ENCODE results near the gene B4GALNT4. TPM values are rescaled to one million over a fixed set of nuclear protein-coding genes. Genes with fewer than 3 reads are reported as not detected.
"Not testable (repeated sequence)": the region's sequence is repeated elsewhere in the genome, so short reads cannot be mapped to it uniquely, and the experiment has no call there.

B4GALNT4 gene
- total RNA-seq, 1 donor from 2014 or later: 294 TPM

DNA sequence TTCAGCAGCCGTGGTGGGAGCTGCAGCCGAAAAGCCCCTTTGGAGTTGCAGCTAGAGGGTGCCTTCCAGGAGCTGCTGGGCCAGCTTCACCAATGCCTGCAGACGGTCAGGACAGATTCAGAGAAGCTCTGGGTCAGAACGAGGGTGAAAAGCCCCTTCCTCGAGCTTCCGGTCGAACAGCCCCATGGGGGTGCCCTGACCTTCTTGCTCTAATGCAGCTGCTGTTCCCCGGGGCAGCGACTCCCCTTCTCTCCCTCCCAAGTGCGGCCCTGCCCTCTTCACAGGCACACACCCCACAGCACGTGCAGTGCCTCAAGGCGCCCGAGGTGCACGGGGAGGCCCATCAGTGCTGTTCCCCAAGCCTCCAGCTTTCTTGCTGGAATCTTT, 39.0 kb upstream of the B4GALNT4 start:
- TF ChIP-seq, protein P1, sequence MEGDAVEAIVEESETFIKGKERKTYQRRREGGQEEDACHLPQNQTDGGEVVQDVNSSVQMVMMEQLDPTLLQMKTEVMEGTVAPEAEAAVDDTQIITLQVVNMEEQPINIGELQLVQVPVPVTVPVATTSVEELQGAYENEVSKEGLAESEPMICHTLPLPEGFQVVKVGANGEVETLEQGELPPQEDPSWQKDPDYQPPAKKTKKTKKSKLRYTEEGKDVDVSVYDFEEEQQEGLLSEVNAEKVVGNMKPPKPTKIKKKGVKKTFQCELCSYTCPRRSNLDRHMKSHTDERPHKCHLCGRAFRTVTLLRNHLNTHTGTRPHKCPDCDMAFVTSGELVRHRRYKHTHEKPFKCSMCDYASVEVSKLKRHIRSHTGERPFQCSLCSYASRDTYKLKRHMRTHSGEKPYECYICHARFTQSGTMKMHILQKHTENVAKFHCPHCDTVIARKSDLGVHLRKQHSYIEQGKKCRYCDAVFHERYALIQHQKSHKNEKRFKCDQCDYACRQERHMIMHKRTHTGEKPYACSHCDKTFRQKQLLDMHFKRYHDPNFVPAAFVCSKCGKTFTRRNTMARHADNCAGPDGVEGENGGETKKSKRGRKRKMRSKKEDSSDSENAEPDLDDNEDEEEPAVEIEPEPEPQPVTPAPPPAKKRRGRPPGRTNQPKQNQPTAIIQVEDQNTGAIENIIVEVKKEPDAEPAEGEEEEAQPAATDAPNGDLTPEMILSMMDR (IDR thresholded peaks at IDR 0.05; ENCODE audit: unreplicated experiment): no peak
- H3K27ac Mint-ChIP-seq: no peak overlapping the region
- H3K4me1 Mint-ChIP-seq (ENCODE audit: low read depth): peaks cover 16% of the 10 kb centered on the region
- H3K4me3 Mint-ChIP-seq (ENCODE audit: low read depth): no peak overlapping the region
- no peak for DNase-seq (ENCODE audit: low spot score, unreplicated experiment)
- H3K9me3 Mint-ChIP-seq (ENCODE audit: low read depth): no peaks in the 10 kb centered on the region
- H3K36me3 Mint-ChIP-seq (ENCODE audit: insufficient read depth): no peaks in the 10 kb centered on the region
- peaks cover 3% of the 10 kb centered on the region for H3K27me3 Mint-ChIP-seq

- no peak for DNase-seq (ENCODE audit: low spot score, unreplicated experiment)
- Mint-ChIP-seq H3K27ac (no peak overlapping the region), H3K4me1 (ENCODE audit: low read depth) (peaks cover 22% of the 10 kb centered on the region), H3K9me3 (ENCODE audit: low read depth) (no peaks in the 10 kb centered on the region), H3K4me3 (ENCODE audit: low read depth) (no peak overlapping the region), H3K36me3 (ENCODE audit: insufficient read depth) (no peaks in the 10 kb centered on the region), H3K27me3 (peaks cover 3% of the 10 kb centered on the region)
- TF ChIP-seq, protein P1 (IDR thresholded peaks at IDR 0.05; ENCODE audit: unreplicated experiment): no peak
These were observed 38.5 kb upstream of the B4GALNT4 start for GRCh38 chr11:330694-331357.

DNA sequence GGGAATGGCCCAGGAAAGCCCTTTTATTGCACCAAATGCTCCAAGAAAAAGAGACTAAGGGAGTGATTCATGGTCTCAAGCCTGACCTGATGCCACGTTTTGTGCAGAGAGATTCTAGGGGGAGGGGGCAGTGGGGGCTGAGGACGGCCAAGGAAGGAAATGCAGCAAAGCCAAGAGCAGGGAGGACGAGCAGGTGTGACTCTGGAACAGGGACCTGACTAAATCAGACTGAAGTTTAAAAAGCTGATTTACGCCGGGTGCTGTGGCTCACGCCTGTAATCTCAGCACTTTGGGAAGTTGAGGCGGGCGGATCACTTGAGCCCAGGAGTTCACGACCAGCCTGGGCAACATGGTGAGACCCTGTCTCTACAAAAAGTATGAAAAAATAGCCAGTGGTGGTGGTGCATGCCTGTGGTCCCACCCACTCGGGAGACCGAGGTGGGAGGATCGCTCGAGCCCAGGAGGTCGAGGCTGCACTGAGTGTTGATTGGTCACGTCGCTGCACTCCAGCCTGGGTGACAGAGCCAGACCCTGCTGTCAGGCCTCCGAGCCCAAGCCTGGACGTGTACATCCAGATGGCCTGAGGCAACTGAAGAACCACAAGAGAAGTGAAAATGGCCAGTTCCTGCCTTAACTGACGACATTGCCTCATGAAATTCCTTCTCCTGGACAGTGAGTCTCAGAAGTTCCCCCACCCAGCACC, 37.8 kb upstream of the B4GALNT4 start:
- no peaks in the 10 kb centered on the region for H3K36me3 Mint-ChIP-seq (ENCODE audit: insufficient read depth)
- H3K9me3 Mint-ChIP-seq (ENCODE audit: low read depth): no peaks in the 10 kb centered on the region
- H3K27me3 Mint-ChIP-seq: no peaks in the 10 kb centered on the region
- no peak for DNase-seq (ENCODE audit: low spot score, unreplicated experiment)
- peaks cover 29% of the 10 kb centered on the region for H3K4me1 Mint-ChIP-seq (ENCODE audit: low read depth)
- TF ChIP-seq, protein P1 (IDR thresholded peaks at IDR 0.05; ENCODE audit: unreplicated experiment): no peak
- H3K4me3 Mint-ChIP-seq (ENCODE audit: low read depth): no peak overlapping the region
- no peak overlapping the region for H3K27ac Mint-ChIP-seq

DNA sequence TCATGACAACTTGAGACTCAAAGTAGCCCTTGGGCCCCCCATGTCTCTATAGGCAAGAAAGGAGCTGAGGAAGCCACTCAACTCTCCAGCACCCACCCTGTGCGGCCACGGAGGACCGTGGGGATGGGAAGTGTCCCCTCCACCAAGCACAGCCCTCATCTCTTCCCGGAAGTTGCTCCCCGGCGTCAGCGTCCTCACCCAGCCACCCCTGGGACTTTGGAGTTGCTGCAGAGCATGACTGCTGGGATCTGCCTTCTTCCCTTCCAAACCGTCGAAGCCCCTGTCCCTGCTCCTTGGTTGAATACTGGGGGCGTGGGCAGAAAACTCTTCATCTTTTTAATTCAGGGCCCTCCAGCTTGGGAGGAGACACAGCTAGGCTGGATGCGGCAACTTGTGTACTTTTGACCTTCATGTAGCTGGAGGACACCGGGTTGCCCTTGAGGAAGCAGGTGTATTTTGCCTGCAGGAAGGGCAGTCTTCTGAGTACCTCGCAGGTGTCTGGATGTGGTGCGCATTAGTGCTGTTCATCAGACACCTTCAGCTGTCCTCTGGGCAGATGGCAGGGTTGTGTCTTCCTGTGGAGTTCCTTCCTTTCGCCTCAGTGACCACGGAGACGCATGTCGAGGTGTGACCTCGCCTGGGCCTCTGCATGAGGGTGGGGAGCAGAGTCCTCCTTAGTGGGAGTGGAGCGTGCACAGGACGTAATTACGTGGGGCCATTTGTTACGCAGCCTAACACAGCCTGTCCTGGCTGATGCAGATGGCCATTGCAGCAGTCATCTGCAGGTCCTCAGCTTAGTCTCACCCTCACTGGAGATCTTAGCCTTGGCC, 36.4 kb upstream of the B4GALNT4 start:
- no peak for DNase-seq (ENCODE audit: low spot score, unreplicated experiment)
- Mint-ChIP-seq H3K27ac (no peak overlapping the region), H3K36me3 (ENCODE audit: insufficient read depth) (no peaks in the 10 kb centered on the region), H3K4me3 (ENCODE audit: low read depth) (no peak overlapping the region), H3K9me3 (ENCODE audit: low read depth) (no peaks in the 10 kb centered on the region), H3K4me1 (ENCODE audit: low read depth) (peaks cover 32% of the 10 kb centered on the region), H3K27me3 (no peaks in the 10 kb centered on the region)
- TF ChIP-seq, protein P1 (IDR thresholded peaks at IDR 0.05; ENCODE audit: unreplicated experiment): no peak

GRCh38 chr11:333616-334263, 35.6 kb upstream of the B4GALNT4 start:
- peaks cover 32% of the 10 kb centered on the region for H3K4me1 Mint-ChIP-seq (ENCODE audit: low read depth)
- H3K4me3 Mint-ChIP-seq (ENCODE audit: low read depth); H3K9me3 Mint-ChIP-seq (ENCODE audit: low read depth); H3K36me3 Mint-ChIP-seq (ENCODE audit: insufficient read depth); DNase-seq (ENCODE audit: low spot score, unreplicated experiment); H3K27me3 Mint-ChIP-seq: not testable (repeated sequence)
- H3K27ac Mint-ChIP-seq: peak overlapping the region; percentile 21

Data from progenitor cell of endocrine pancreas (in vitro differentiated cells).